DND-41 (cell line): Measurements from ENCODE around the gene HIC1.

Source experiments
- ATAC-seq: fragments of 200-7000 bp; cut with Tn5 transposase; 3 replicates; pipeline ENCODE4 v1.9.1; 2021; ENCODE audit warnings: low read depth; ENCODE audit not compliant: insufficient read depth
- DNase-seq: peaks from one replicate; pipeline ENCODE4 v3.0.0-alpha.2; 2020
- H2AFZ ChIP-seq: 2 replicates; pipeline ENCODE4 v1.6.0; 2012; ENCODE audit warnings: low read depth, low read length
- H3K27ac ChIP-seq: 2 replicates; pipeline ENCODE4 v1.5.1; 2012; ENCODE audit warnings: low read length, inconsistent platforms
- H3K27me3 ChIP-seq: fragments of 200-600 bp; sonication (generic); 2 replicates; pipeline ENCODE4 v1.6.0; 2012; ENCODE audit warnings: low read length, mild to moderate bottlenecking, inconsistent platforms; ENCODE audit not compliant: insufficient read depth, poor library complexity
- H3K36me3 ChIP-seq: 2 replicates; pipeline ENCODE4 v1.5.1; 2012; ENCODE audit warnings: low read length, inconsistent platforms; ENCODE audit not compliant: insufficient read depth
- H3K4me1 ChIP-seq: 2 replicates; pipeline ENCODE4 v1.5.1; 2012; ENCODE audit warnings: mild to moderate bottlenecking, low read length; ENCODE audit not compliant: insufficient read depth
- H3K4me2 ChIP-seq: 2 replicates; pipeline ENCODE4 v1.6.0; 2012; ENCODE audit warnings: mild to moderate bottlenecking, moderate library complexity, low read length, inconsistent platforms; ENCODE audit not compliant: insufficient read depth
- H3K4me3 ChIP-seq, 2 experiments: fragments of 200-600 bp in 1 of 2; shearing (Covaris generic) in 1 of 2; 2 replicates each; pipeline ENCODE4 v1.5.1; 2012 to 2016; ENCODE audit warnings: inconsistent platforms in 2 of 2, low read length in 2 of 2, mild to moderate bottlenecking in 2 of 2, low read depth in 1 of 2, moderate library complexity in 1 of 2
- H3K79me2 ChIP-seq: 2 replicates; pipeline ENCODE4 v1.6.0; 2012; ENCODE audit warnings: low read length, inconsistent platforms; ENCODE audit not compliant: insufficient read depth
- H3K9ac ChIP-seq: 2 replicates; pipeline ENCODE4 v1.6.0; 2012; ENCODE audit warnings: low read depth, mild to moderate bottlenecking, inconsistent platforms, low read length, moderate library complexity
- H3K9me3 ChIP-seq: 2 replicates; pipeline ENCODE4 v1.5.1; 2012; ENCODE audit warnings: low read length, moderate library complexity, mild to moderate bottlenecking, inconsistent platforms; ENCODE audit not compliant: insufficient read depth, severe bottlenecking
- H4K20me1 ChIP-seq: 2 replicates; pipeline ENCODE4 v1.6.0; 2012; ENCODE audit warnings: low read length; ENCODE audit not compliant: insufficient read depth
- EZH2 ChIP-seq: IDR thresholded peaks from 3 replicates; pipeline ENCODE4 v1.6.1; 2012; ENCODE audit warnings: borderline replicate concordance, low read depth, mild to moderate bottlenecking, moderate library complexity, low read length, inconsistent platforms; ENCODE audit not compliant: severe bottlenecking
- TF ChIP-seq, protein P1 (sequence below): IDR thresholded peaks from 2 replicates; pipeline ENCODE4 v1.5.1; 2012; ENCODE audit warnings: borderline replicate concordance, low read length, moderate library complexity, mild to moderate bottlenecking; ENCODE audit not compliant: poor library complexity, severe bottlenecking; ENCODE audit errors: extremely low read depth

HIC1 gene

DNA sequence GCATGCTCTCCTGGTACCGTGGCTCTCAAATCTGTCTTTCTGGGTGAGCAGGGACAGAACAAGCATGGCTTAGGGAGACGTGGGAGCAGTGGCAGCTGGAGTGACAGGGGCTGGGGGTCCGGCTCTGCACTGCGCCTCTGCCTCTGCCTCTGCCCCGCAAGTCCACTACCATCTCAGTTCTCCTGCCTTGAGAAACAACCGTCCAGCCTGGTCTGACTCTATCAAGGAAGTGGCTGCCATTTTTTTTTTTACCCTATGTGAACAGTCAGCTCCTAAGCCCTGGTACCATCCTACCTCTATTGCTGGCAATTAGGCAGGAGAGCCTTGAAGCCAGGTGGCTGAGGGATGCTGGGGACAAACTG lies 16.1 kb downstream of the HIC1 start:
- Histone ChIP-seq H3K4me2 (no peak overlapping the region), H3K9ac (no peak overlapping the region), H4K20me1 (peaks cover 3% of the 10 kb centered on the region; the same call in 1 of the 2 replicates), H3K9me3 (no peaks in the 10 kb centered on the region), H3K4me1 (no peaks in the 10 kb centered on the region), H3K36me3 (peaks cover 68% of the 10 kb centered on the region), H3K4me3 (no peak overlapping the region), H3K79me2 (no peaks in the 10 kb centered on the region), H3K27me3 (no peaks in the 10 kb centered on the region), H3K27ac (no peak overlapping the region), H2AFZ (no peak overlapping the region)
- no peak for ATAC-seq
- TF ChIP-seq, protein P1, sequence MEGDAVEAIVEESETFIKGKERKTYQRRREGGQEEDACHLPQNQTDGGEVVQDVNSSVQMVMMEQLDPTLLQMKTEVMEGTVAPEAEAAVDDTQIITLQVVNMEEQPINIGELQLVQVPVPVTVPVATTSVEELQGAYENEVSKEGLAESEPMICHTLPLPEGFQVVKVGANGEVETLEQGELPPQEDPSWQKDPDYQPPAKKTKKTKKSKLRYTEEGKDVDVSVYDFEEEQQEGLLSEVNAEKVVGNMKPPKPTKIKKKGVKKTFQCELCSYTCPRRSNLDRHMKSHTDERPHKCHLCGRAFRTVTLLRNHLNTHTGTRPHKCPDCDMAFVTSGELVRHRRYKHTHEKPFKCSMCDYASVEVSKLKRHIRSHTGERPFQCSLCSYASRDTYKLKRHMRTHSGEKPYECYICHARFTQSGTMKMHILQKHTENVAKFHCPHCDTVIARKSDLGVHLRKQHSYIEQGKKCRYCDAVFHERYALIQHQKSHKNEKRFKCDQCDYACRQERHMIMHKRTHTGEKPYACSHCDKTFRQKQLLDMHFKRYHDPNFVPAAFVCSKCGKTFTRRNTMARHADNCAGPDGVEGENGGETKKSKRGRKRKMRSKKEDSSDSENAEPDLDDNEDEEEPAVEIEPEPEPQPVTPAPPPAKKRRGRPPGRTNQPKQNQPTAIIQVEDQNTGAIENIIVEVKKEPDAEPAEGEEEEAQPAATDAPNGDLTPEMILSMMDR: no peak
- no peak for TF ChIP-seq EZH2
- no peak for DNase-seq

DNA sequence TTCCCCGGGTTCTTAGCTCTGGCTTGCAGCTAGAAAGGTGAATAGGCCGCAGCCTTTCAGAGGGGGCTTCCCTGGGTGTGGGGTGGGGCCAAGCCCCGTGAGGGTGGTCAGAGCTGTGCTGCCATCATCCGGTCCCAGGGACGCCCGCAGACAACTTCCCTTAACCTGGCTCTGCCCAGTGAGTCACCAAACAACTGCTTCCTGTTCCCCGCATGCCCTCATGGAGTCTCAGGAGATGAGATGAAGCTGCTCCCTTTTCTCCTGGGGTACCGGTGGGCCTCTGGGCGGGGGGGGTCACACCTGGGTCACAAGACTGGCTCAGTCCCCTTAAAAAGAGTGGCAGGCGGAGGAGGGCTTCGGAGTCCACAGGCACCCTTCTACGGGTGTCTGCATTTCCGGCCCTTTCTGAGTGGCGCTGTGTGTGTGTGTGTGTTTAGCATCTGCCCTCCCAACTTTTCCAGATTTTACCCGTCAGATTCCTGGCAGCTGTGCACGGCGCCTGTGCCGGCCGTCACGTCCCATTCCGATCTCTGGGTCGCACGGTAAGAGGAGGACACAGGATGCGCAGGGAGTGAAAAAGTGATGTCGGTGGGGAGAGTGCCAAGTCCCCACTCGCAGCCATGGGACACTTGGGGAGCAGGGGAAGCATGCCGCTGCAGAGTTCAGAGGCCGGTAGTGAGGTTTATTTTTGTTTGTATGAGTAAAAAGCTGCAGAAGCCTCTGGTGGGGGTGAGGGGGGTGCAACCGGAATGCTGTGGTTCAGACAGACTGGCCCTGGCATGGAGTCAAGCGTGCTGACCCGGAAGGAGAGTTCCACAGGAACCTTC lies 16.8 kb downstream of the HIC1 start:
- H3K4me1 ChIP-seq: no peaks in the 10 kb centered on the region
- DNase-seq (no peak), ATAC-seq (no peak)
- no peak overlapping the region for H3K4me2 ChIP-seq
- TF ChIP-seq, protein P1: no peak
- TF ChIP-seq EZH2: no peak
- no peak overlapping the region for H3K27ac ChIP-seq
- H3K9me3 ChIP-seq: no peaks in the 10 kb centered on the region
- H3K36me3 ChIP-seq: peaks cover 68% of the 10 kb centered on the region
- H3K79me2 ChIP-seq: no peaks in the 10 kb centered on the region
- 0 out of 2 replicates have a peak, but pooled peaks cover 3% of the 10 kb centered on the region for H4K20me1 ChIP-seq
- H3K27me3 ChIP-seq: no peaks in the 10 kb centered on the region
- no peak overlapping the region for H3K4me3 ChIP-seq
- H3K9ac ChIP-seq: no peak overlapping the region
- no peak overlapping the region for H2AFZ ChIP-seq

DNA sequence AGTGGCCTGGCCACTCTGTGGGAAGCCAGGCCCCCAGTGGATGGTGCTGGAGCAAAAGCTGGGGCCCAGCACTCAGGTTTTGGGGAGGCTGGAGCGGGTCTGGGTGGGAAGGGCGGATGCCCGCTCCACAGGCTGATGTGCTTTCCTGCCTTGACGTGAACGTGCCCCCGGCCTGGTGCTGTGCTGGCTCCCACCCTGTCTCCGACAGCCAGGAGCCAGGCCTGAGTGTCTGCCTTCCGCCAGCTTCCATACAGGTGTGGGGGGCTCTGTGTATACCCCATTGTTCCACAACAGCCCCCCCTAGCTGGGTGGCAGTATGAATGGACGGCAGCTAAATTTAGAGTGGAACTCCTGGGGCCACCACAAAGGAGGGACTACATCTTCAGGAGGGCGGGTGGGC lies 20.0 kb downstream of the HIC1 start:
- H3K4me2 ChIP-seq: no peak overlapping the region
- no peak overlapping the region for H3K4me3 ChIP-seq
- no peak overlapping the region for H3K27ac ChIP-seq

More for the DNA sequence above, 20.0 kb downstream of the HIC1 start:
- DNase-seq (no peak), ATAC-seq (no peak; the same call in 2 of the 3 replicates)
- H3K4me1 ChIP-seq: no peaks in the 10 kb centered on the region
- H3K9ac ChIP-seq: no peak overlapping the region
- no peaks in the 10 kb centered on the region for H3K27me3 ChIP-seq
- peaks cover 74% of the 10 kb centered on the region for H3K36me3 ChIP-seq
- H2AFZ ChIP-seq: no peak overlapping the region
- no peaks in the 10 kb centered on the region for H3K9me3 ChIP-seq
- no peaks in the 10 kb centered on the region for H3K79me2 ChIP-seq
- TF ChIP-seq, protein P1: no peak
- TF ChIP-seq EZH2: no peak
- no peaks in the 10 kb centered on the region for H4K20me1 ChIP-seq
